HCT116 (cell line): ENCODE results near the gene CACNA2D3. TPM values are rescaled to one million over a fixed set of nuclear protein-coding genes. Genes with fewer than 3 reads are reported as not detected.

Experiments used
- ATAC-seq: fragments of 200-7000 bp; cut with Tn5 transposase; 2 replicates; pipeline ENCODE4 v1.9.1; 2020; ENCODE audit warnings: mild to moderate bottlenecking, moderate library complexity
- BruUV-seq: library from RNA; stranded (reverse); fragments of 400-500 nt; replicated peaks from 2 replicates; lab custom pipeline; 2021; lab: Mats Ljungman, UMichigan
- CTCF ChIA-PET: fragments of 300-600 bp; sonication (Branson Sonifier 250); formaldehyde crosslinking; loops from one replicate; lab custom pipeline; 2021; ENCODE audit warnings: antibody characterized with exemption; lab: Charles Lee
- POLR2A ChIA-PET: fragments of 300-600, 350-600 bp; sonication (Branson Sonifier 250); formaldehyde crosslinking; loops from one replicate; lab custom pipeline; 2021; ENCODE audit warnings: antibody characterized with exemption; lab: Charles Lee
- RAD21 ChIA-PET, 2 experiments: fragments of 300-600 bp; sonication (Branson Sonifier 250); formaldehyde crosslinking; loops; one replicate each; lab custom pipeline; 2023; ENCODE audit warnings: low total read pairs in 2 of 2; ENCODE audit not compliant: uncharacterized antibody in 2 of 2, unreplicated experiment in 2 of 2, low non-redundant PET in 1 of 2; lab: Charles Lee
- DNase-seq: peaks from one replicate; pipeline ENCODE4 v3.0.0-alpha.2; 2010; ENCODE audit warnings: low read depth, low spot score
- H2AFZ ChIP-seq: fragments of 200-600 bp; shearing (Covaris generic), sonication (generic); 2 replicates; pipeline ENCODE4 v1.6.1; 2017; ENCODE audit warnings: low read depth, mixed run types, mixed read lengths, antibody characterized with exemption, low read length; ENCODE audit not compliant: poor library complexity, severe bottlenecking
- H3K27ac ChIP-seq: 2 replicates; pipeline ENCODE4 v1.5.1; 2012; ENCODE audit warnings: low read depth, low read length
- H3K27me3 ChIP-seq: fragments of 200-600 bp; sonication (generic); 2 replicates; pipeline ENCODE4 v1.6.1; 2016; ENCODE audit warnings: mixed run types, low read length, mixed read lengths; ENCODE audit not compliant: insufficient read depth
- H3K36me3 ChIP-seq, 2 experiments: fragments of 200-500 bp in 1 of 2; fragments of 200-600 bp in 1 of 2; sonication (Bioruptor generic) in 1 of 2; sonication (generic) in 1 of 2; 2 replicates each; pipeline versions ENCODE4 v1.5.1 to v1.6.1; 2014 to 2016; ENCODE audit warnings: low read length in 2 of 2, inconsistent platforms in 1 of 2, mixed read lengths in 1 of 2, mixed run types in 1 of 2; ENCODE audit not compliant: insufficient read depth in 2 of 2, control insufficient read depth in 1 of 2
- H3K4me1 ChIP-seq, 2 experiments: fragments of 200-600 bp in 1 of 2; sonication (generic) in 1 of 2; 2 replicates each; pipeline versions ENCODE4 v1.5.1 to v1.6.1; 2012 to 2017; ENCODE audit warnings: low read length in 2 of 2, inconsistent platforms in 1 of 2, mild to moderate bottlenecking in 1 of 2, mixed read lengths in 1 of 2, mixed run types in 1 of 2, moderate library complexity in 1 of 2; ENCODE audit not compliant: insufficient read depth in 2 of 2, control insufficient read depth in 1 of 2
- H3K4me2 ChIP-seq: fragments of 200-600 bp; sonication (generic); 2 replicates; pipeline ENCODE4 v1.6.1; 2017; ENCODE audit warnings: mixed run types, low read length, mixed read lengths
- H3K4me3 ChIP-seq, 2 experiments: fragments of 200-600 bp in 1 of 2; sonication (generic) in 1 of 2; replicated peaks in 1 of 2; 2 replicates each; pipeline ENCODE4 v1.5.1; 2011 to 2016; ENCODE audit warnings: low read length in 2 of 2, control low read depth in 1 of 2, low read depth in 1 of 2, mild to moderate bottlenecking in 1 of 2, mixed read lengths in 1 of 2, mixed run types in 1 of 2
- H3K79me2 ChIP-seq: fragments of 200-600 bp; sonication (generic); 2 replicates; pipeline ENCODE4 v1.6.1; 2017; ENCODE audit warnings: mild to moderate bottlenecking, mixed run types, low read length, moderate library complexity, mixed read lengths; ENCODE audit not compliant: insufficient read depth
- H3K9ac ChIP-seq: fragments of 200-600 bp; sonication (generic); 2 replicates; pipeline ENCODE4 v1.6.1; 2016; ENCODE audit warnings: low read length, mixed read lengths
- H3K9me2 ChIP-seq: fragments of 200-600 bp; sonication (generic), shearing (Covaris generic); 2 replicates; pipeline ENCODE4 v1.6.1; 2017; ENCODE audit warnings: mixed run types, mild to moderate bottlenecking, moderate library complexity; ENCODE audit not compliant: insufficient read depth
- H3K9me3 ChIP-seq, 2 experiments: fragments of 200-500 bp in 1 of 2; fragments of 200-600 bp in 1 of 2; sonication (Bioruptor generic) in 1 of 2; sonication (generic) in 1 of 2; 2 replicates each; pipeline ENCODE4 v1.6.1; 2014 to 2017; ENCODE audit warnings: low read length in 2 of 2, mixed read lengths in 2 of 2, inconsistent platforms in 1 of 2, low read depth in 1 of 2, mild to moderate bottlenecking in 1 of 2, mixed run types in 1 of 2, moderate library complexity in 1 of 2; ENCODE audit not compliant: control insufficient read depth in 1 of 2, insufficient read depth in 1 of 2
- H4K20me1 ChIP-seq: fragments of 200-600 bp; sonication (generic), shearing (Covaris generic); 2 replicates; pipeline ENCODE4 v1.6.1; 2017; ENCODE audit warnings: mixed run types, mild to moderate bottlenecking, moderate library complexity; ENCODE audit not compliant: insufficient read depth
- CBX3 ChIP-seq: IDR thresholded peaks from 2 replicates; pipeline ENCODE4 v1.6.1; 2012; ENCODE audit warnings: low read depth
- CEBPB ChIP-seq: IDR thresholded peaks from 2 replicates; pipeline ENCODE4 v1.6.1; 2012; ENCODE audit warnings: low read depth
- EGR1 ChIP-seq: IDR thresholded peaks from 2 replicates; pipeline ENCODE4 v1.6.1; 2012; ENCODE audit warnings: low read depth
- EZH2 ChIP-seq: fragments of 200-600 bp; sonication (generic); IDR thresholded peaks from 2 replicates; pipeline ENCODE4 v1.6.1; 2017; ENCODE audit warnings: antibody characterized with exemption, mixed run types
- EZH2phosphoT487 ChIP-seq: fragments of 200-600 bp; IDR thresholded peaks from 2 replicates; pipeline ENCODE4 v1.6.1; 2018; ENCODE audit warnings: antibody characterized with exemption, borderline replicate concordance
- FOSL1 ChIP-seq: IDR thresholded peaks from 2 replicates; pipeline ENCODE4 v1.6.1; 2012; ENCODE audit warnings: low read depth
- MAX ChIP-seq: IDR thresholded peaks from 2 replicates; pipeline ENCODE4 v1.6.1; 2012
- POLR2A ChIP-seq: IDR thresholded peaks from 2 replicates; pipeline ENCODE4 v1.7.0; 2011; ENCODE audit warnings: borderline replicate concordance; ENCODE audit not compliant: insufficient read depth, insufficient read length; ENCODE audit errors: extremely low read depth
- POLR2AphosphoS5 ChIP-seq: IDR thresholded peaks from 2 replicates; pipeline ENCODE4 v1.6.1; 2011; ENCODE audit warnings: mild to moderate bottlenecking, low read depth, low read length, moderate library complexity
- SIN3A ChIP-seq: IDR thresholded peaks from 2 replicates; pipeline ENCODE4 v1.6.1; 2012; ENCODE audit warnings: low read depth
- SRF ChIP-seq: IDR thresholded peaks from 2 replicates; pipeline ENCODE4 v1.6.1; 2012; ENCODE audit warnings: low read depth
- ZBTB33 ChIP-seq: IDR thresholded peaks from 2 replicates; pipeline ENCODE4 v1.6.1; 2011; ENCODE audit warnings: mild to moderate bottlenecking, low read length, moderate library complexity; ENCODE audit not compliant: insufficient replicate concordance; ENCODE audit errors: extremely low read depth
- ZFX ChIP-seq: fragments of 450-650 bp; IDR thresholded peaks from 2 replicates; pipeline ENCODE4 v1.6.1; 2017
- intact Hi-C: fragments of 100-400 bp; cut with micrococcal nuclease; formaldehyde crosslinking; loops from 2 replicates; pipeline ENCODE4 v1.10.0; 2022
- total RNA-seq: library from RNA; stranded (reverse); gene quantifications from one replicate; pipeline ENCODE4 v1.2.1, GENCODE V29; 2021; ENCODE audit not compliant: unreplicated experiment

Gene CACNA2D3
- total RNA-seq, 1 experiment from 2014 or later: 0.20 TPM

- ATAC-seq (no peak), DNase-seq (no peak)
- Histone ChIP-seq H3K4me2 (no peak overlapping the region), H3K4me1 (no peaks in the 10 kb centered on the region), H3K36me3 (no peaks in the 10 kb centered on the region), H4K20me1 (no peaks in the 10 kb centered on the region), H3K9me3 (no peaks in the 10 kb centered on the region), H3K79me2 (no peaks in the 10 kb centered on the region), H3K9me2 (no peaks in the 10 kb centered on the region), H3K9ac (no peak overlapping the region), H2AFZ (no peak overlapping the region), H3K27me3 (peaks cover 5% of the 10 kb centered on the region; the same call in 1 of the 2 replicates), H3K27ac (no peak overlapping the region), H3K4me3 (no peak overlapping the region)
- ChIA-PET POLR2A (no interaction called here), CTCF (no interaction called here), RAD21 (no interaction called here)
- TF ChIP-seq MAX (no peak), SIN3A (no peak), ZBTB33 (no peak), ZFX (no peak), POLR2A (no peak), EGR1 (no peak), POLR2AphosphoS5 (no peak), CEBPB (no peak), FOSL1 (no peak), EZH2 (no peak), SRF (no peak), CBX3 (no peak), EZH2phosphoT487 (no peak)
- intact Hi-C loops: no loop called here
- BruUV-seq: no TSS peak
Observed at GRCh38 chr3:54349691-54350090, 227.3 kb downstream of the CACNA2D3 start.
